SK-N-SH treated with all-trans-retinoic acid at 6 μM for 48 hours (cell line): ENCODE data around the gene SOHLH1.

Source experiments
- ATAC-seq: fragments of 200-7000 bp; cut with Tn5 transposase; 3 replicates; pipeline ENCODE4 v1.9.1; 2020; ENCODE audit warnings: mild to moderate bottlenecking, moderate library complexity
- ARNTL ChIP-seq: fragments of 450-650 bp; formaldehyde crosslinking; IDR thresholded peaks from 2 replicates; pipeline ENCODE4 v1.5.0; 2020; ENCODE audit warnings: low read depth, mild to moderate bottlenecking, moderate library complexity, borderline replicate concordance
- BACH2 ChIP-seq: fragments of 250-450 bp; sonication (Bioruptor Pico); IDR thresholded peaks from 2 replicates; pipeline ENCODE4 v1.9.0; 2021; ENCODE audit warnings: mild to moderate bottlenecking, borderline replicate concordance
- CSDC2 ChIP-seq: fragments of 250-450 bp; sonication (Bioruptor Pico); IDR thresholded peaks from 2 replicates; pipeline ENCODE4 v1.5.0; 2020; ENCODE audit warnings: mild to moderate bottlenecking, moderate library complexity
- ESRRG ChIP-seq: fragments of 250-450 bp; sonication (Bioruptor Pico); IDR thresholded peaks from 2 replicates; pipeline ENCODE4 v1.6.1; 2021; ENCODE audit warnings: mild to moderate bottlenecking
- GLIS3 ChIP-seq: fragments of 250-450 bp; sonication (Bioruptor Pico); IDR thresholded peaks from 2 replicates; pipeline ENCODE4 v1.5.0; 2020; ENCODE audit warnings: mild to moderate bottlenecking, moderate library complexity
- OSR1 ChIP-seq: fragments of 250-450 bp; sonication (Bioruptor Pico); IDR thresholded peaks from 2 replicates; pipeline ENCODE4 v1.8.0; 2022; ENCODE audit warnings: moderate library complexity, mild to moderate bottlenecking, inconsistent platforms
- PPARA ChIP-seq: fragments of 250-450 bp; sonication (Bioruptor Pico); IDR thresholded peaks from 2 replicates; pipeline ENCODE4 v1.5.0; 2020; ENCODE audit warnings: mild to moderate bottlenecking, borderline replicate concordance
- RARB ChIP-seq: fragments of 250-450 bp; sonication (Bioruptor Pico); IDR thresholded peaks from 2 replicates; pipeline ENCODE4 v1.8.0; 2021; ENCODE audit warnings: mild to moderate bottlenecking, moderate library complexity
- SNAI2 ChIP-seq: fragments of 250-450 bp; sonication (Bioruptor Pico); IDR thresholded peaks from 2 replicates; pipeline ENCODE4 v1.5.0; 2020; ENCODE audit warnings: mild to moderate bottlenecking, moderate library complexity
- TCF4 ChIP-seq: fragments of 250-450 bp; sonication (Bioruptor Pico); IDR thresholded peaks from 2 replicates; pipeline ENCODE4 v1.8.0; 2021; ENCODE audit warnings: mild to moderate bottlenecking, moderate library complexity, borderline replicate concordance
- TOX ChIP-seq: fragments of 250-450 bp; sonication (Bioruptor Pico); IDR thresholded peaks from 2 replicates; pipeline ENCODE4 v1.8.0; 2021; ENCODE audit warnings: mild to moderate bottlenecking, moderate library complexity, borderline replicate concordance
- ZC3H10 ChIP-seq: fragments of 250-450 bp; sonication (Bioruptor Pico); IDR thresholded peaks from 2 replicates; pipeline ENCODE4 v1.5.1; 2021; ENCODE audit warnings: mild to moderate bottlenecking, moderate library complexity
- ZFP3 ChIP-seq: fragments of 250-450 bp; sonication (Bioruptor Pico); IDR thresholded peaks from 2 replicates; pipeline ENCODE4 v1.5.0; 2020; ENCODE audit warnings: mild to moderate bottlenecking, moderate library complexity
- ZNF565 ChIP-seq: fragments of 450-650 bp; formaldehyde crosslinking; conservative IDR thresholded peaks from 2 replicates; pipeline ENCODE4 v1.5.0; 2020; ENCODE audit warnings: low read depth, mild to moderate bottlenecking, moderate library complexity
- ZNF70 ChIP-seq: fragments of 450-650 bp; formaldehyde crosslinking; IDR thresholded peaks from 2 replicates; pipeline ENCODE4 v1.5.0; 2020; ENCODE audit warnings: mild to moderate bottlenecking, moderate library complexity
- ZNF8 ChIP-seq: fragments of 450-650 bp; formaldehyde crosslinking; IDR thresholded peaks from 2 replicates; pipeline ENCODE4 v1.5.0; 2020; ENCODE audit warnings: mild to moderate bottlenecking, moderate library complexity
- TF ChIP-seq, protein P1 (sequence below): fragments of 250-450 bp; sonication (Bioruptor Pico); IDR thresholded peaks from 2 replicates; pipeline ENCODE4 v1.5.0; 2020; ENCODE audit warnings: mild to moderate bottlenecking, moderate library complexity
- TF ChIP-seq, protein P2 (sequence below): fragments of 250-450 bp; sonication (Bioruptor Pico); IDR thresholded peaks from 2 replicates; pipeline ENCODE4 v1.8.0; 2021; ENCODE audit warnings: low read depth, mild to moderate bottlenecking, moderate library complexity, borderline replicate concordance
- TF ChIP-seq, protein P3 (sequence below): fragments of 250-450 bp; sonication (Bioruptor Pico); IDR thresholded peaks from 2 replicates; pipeline ENCODE4 v1.8.0; 2020; ENCODE audit warnings: mild to moderate bottlenecking, moderate library complexity, borderline replicate concordance
- TF ChIP-seq, protein P4 (sequence below): fragments of 250-450 bp; sonication (Bioruptor Pico); IDR thresholded peaks from 2 replicates; pipeline ENCODE4 v1.5.1; 2021; ENCODE audit warnings: mild to moderate bottlenecking, moderate library complexity
- TF ChIP-seq, protein P5 (sequence below): fragments of 250-450 bp; sonication (Bioruptor Pico); IDR thresholded peaks from 2 replicates; pipeline ENCODE4 v1.5.1; 2020; ENCODE audit warnings: low read depth, mild to moderate bottlenecking, moderate library complexity

SOHLH1 gene

DNA sequence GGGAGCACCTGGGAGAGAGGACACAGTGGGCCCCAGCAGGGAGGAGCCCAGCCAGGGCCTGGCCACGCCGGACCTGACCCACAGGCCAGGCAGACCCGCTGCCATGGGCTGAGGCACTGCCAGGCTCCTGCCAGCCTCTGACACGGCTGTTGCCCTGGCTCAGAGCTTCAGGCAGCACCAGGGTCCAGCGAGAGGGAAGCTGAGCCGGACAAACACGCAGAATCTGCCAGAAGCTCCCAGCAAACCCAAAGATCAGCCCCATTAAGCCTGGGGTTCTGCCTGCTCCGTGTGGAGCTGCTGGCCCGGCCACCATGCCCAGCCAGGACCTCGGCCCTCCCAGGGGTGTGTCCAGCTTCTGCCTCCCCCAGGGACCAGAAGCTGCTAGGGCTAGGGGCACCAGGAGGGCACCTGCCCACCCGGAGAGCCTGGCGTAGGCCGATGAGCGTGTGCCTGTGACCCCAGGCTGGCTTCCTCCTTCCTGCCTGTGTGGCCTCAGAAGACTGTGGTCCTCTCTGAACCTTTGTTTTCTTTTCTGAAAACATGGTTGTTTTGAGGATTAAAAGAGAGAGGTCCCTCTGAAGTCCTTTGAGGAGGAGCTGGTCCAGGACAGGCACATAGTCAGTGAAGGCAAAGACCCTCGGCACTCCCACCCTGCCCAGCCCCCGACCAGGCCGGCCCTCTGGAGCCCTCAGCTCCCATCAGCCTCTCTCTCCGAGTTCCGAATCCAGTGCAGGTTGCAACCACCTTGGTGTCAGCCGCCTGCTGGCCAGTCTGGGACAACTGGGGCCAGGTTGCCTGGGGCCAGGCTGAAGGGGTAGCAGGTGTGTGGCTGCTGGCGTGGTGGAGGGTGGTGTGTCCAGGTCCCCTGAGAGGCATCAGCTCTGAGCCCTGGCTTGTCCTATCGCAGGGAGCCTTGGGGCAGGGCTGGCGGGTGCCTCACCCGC is 42.3 kb upstream of the SOHLH1 start (continued):
- TF ChIP-seq, protein P1, sequence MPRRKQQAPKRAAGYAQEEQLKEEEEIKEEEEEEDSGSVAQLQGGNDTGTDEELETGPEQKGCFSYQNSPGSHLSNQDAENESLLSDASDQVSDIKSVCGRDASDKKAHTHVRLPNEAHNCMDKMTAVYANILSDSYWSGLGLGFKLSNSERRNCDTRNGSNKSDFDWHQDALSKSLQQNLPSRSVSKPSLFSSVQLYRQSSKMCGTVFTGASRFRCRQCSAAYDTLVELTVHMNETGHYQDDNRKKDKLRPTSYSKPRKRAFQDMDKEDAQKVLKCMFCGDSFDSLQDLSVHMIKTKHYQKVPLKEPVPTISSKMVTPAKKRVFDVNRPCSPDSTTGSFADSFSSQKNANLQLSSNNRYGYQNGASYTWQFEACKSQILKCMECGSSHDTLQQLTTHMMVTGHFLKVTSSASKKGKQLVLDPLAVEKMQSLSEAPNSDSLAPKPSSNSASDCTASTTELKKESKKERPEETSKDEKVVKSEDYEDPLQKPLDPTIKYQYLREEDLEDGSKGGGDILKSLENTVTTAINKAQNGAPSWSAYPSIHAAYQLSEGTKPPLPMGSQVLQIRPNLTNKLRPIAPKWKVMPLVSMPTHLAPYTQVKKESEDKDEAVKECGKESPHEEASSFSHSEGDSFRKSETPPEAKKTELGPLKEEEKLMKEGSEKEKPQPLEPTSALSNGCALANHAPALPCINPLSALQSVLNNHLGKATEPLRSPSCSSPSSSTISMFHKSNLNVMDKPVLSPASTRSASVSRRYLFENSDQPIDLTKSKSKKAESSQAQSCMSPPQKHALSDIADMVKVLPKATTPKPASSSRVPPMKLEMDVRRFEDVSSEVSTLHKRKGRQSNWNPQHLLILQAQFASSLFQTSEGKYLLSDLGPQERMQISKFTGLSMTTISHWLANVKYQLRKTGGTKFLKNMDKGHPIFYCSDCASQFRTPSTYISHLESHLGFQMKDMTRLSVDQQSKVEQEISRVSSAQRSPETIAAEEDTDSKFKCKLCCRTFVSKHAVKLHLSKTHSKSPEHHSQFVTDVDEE (CRISPR knock-in tag) = no peak
- TF ChIP-seq, protein P2, sequence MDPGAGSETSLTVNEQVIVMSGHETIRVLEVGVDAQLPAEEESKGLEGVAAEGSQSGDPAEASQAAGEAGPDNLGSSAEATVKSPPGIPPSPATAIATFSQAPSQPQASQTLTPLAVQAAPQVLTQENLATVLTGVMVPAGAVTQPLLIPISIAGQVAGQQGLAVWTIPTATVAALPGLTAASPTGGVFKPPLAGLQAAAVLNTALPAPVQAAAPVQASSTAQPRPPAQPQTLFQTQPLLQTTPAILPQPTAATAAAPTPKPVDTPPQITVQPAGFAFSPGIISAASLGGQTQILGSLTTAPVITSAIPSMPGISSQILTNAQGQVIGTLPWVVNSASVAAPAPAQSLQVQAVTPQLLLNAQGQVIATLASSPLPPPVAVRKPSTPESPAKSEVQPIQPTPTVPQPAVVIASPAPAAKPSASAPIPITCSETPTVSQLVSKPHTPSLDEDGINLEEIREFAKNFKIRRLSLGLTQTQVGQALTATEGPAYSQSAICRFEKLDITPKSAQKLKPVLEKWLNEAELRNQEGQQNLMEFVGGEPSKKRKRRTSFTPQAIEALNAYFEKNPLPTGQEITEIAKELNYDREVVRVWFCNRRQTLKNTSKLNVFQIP (CRISPR knock-in tag) = no peak
- no peak for TF ChIP-seq CSDC2 (CRISPR knock-in tag)
- no peak for TF ChIP-seq ZNF70 (CRISPR knock-in tag)

DNA sequence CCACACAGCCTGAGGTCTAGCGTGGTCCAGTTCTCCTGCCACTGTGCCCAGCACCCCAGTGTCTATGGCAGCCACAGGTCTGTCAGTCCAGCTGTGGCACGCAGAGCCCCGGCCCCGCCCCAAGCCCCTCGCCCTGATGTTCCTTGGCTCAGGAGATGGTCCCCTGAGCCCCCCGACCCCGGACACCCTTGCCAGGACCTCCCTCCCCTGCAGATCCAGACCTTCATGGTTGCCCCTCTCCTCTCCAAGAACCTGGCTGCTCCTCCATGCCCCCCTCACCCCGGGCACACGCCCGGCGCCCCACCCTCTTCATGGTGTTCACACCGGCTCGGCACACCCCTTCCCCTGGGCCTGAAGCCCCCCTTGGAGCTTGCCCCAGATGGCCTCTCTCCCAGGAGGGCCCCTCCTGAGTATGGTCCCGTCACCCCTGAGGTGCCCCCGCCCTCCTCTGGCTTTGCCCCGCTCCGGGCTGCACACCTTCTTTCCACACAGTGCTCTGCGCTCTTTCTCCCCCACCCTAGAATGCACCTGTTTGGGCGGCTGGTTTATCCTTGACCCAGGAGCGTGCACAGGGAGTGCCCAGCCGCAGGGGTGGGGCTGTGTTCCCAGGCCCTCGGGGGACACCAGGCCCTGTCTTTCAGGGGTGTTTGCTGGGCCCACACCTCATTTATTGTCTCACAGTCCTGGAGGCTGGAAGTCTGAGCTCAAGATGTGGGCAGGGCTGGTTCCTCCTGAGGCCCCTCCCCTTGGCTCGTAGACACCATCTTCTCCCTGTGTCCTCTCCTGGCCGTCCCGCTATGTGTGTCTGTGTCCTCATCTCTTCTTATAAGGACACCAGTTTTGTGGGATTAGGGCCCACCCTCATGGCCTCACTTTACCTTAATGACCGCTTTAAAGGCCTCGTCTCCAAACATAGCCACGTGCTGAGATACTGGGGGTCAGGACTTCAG is 40.3 kb upstream of the SOHLH1 start:
- TF ChIP-seq GLIS3 (no peak), BACH2 (CRISPR knock-in tag) (no peak), ZC3H10 (CRISPR knock-in tag) (no peak), ZNF8 (CRISPR knock-in tag) (no peak), TCF4 (CRISPR knock-in tag) (no peak), OSR1 (CRISPR knock-in tag) (no peak), ZNF70 (CRISPR knock-in tag) (no peak), ZNF565 (CRISPR knock-in tag) (no peak), TOX (CRISPR knock-in tag) (no peak), SNAI2 (no peak), ARNTL (CRISPR knock-in tag) (no peak), ZFP3 (no peak), RARB (CRISPR knock-in tag) (no peak), ESRRG (no peak), CSDC2 (CRISPR knock-in tag) (no peak), PPARA (CRISPR knock-in tag) (no peak)
- TF ChIP-seq, protein P3, sequence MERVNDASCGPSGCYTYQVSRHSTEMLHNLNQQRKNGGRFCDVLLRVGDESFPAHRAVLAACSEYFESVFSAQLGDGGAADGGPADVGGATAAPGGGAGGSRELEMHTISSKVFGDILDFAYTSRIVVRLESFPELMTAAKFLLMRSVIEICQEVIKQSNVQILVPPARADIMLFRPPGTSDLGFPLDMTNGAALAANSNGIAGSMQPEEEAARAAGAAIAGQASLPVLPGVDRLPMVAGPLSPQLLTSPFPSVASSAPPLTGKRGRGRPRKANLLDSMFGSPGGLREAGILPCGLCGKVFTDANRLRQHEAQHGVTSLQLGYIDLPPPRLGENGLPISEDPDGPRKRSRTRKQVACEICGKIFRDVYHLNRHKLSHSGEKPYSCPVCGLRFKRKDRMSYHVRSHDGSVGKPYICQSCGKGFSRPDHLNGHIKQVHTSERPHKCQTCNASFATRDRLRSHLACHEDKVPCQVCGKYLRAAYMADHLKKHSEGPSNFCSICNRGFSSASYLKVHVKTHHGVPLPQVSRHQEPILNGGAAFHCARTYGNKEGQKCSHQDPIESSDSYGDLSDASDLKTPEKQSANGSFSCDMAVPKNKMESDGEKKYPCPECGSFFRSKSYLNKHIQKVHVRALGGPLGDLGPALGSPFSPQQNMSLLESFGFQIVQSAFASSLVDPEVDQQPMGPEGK (CRISPR knock-in tag) = no peak
- TF ChIP-seq, protein P4, sequence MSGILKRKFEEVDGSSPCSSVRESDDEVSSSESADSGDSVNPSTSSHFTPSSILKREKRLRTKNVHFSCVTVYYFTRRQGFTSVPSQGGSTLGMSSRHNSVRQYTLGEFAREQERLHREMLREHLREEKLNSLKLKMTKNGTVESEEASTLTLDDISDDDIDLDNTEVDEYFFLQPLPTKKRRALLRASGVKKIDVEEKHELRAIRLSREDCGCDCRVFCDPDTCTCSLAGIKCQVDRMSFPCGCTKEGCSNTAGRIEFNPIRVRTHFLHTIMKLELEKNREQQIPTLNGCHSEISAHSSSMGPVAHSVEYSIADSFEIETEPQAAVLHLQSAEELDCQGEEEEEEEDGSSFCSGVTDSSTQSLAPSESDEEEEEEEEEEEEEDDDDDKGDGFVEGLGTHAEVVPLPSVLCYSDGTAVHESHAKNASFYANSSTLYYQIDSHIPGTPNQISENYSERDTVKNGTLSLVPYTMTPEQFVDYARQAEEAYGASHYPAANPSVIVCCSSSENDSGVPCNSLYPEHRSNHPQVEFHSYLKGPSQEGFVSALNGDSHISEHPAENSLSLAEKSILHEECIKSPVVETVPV (CRISPR knock-in tag) = no peak
- TF ChIP-seq, protein P2 (CRISPR knock-in tag) = no peak
- TF ChIP-seq, protein P5, sequence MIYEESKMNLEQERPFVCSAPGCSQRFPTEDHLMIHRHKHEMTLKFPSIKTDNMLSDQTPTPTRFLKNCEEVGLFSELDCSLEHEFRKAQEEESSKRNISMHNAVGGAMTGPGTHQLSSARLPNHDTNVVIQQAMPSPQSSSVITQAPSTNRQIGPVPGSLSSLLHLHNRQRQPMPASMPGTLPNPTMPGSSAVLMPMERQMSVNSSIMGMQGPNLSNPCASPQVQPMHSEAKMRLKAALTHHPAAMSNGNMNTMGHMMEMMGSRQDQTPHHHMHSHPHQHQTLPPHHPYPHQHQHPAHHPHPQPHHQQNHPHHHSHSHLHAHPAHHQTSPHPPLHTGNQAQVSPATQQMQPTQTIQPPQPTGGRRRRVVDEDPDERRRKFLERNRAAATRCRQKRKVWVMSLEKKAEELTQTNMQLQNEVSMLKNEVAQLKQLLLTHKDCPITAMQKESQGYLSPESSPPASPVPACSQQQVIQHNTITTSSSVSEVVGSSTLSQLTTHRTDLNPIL (CRISPR knock-in tag) = no peak
- no peak for ATAC-seq
